Left renal cortex interstitium (tissue), 4 donors: Measurements from ENCODE around the gene GSTM2. TPM values are rescaled to one million over a fixed set of nuclear protein-coding genes. Genes with fewer than 3 reads are reported as not detected.
A peak's percentile ranks its signal among the peaks of the same experiment; 100 is the strongest.

ENCODE experiments used
- DNase-seq, 4 donors: peaks; one replicate each; pipeline ENCODE4 v3.0.0-alpha.2; 2013; ENCODE audit warnings: low read depth in 4 of 4, low spot score in 2 of 4, missing footprints in 1 of 4
- polyA plus RNA-seq, 4 donors: library from polyadenylated mRNA; unstranded; fragments of 120-200 nt; gene quantifications; one replicate each; pipeline ENCODE4 v1.2.1, GENCODE V29; 2013; ENCODE audit not compliant: insufficient read length in 4 of 4

GSTM2 gene
- 100 to 1,000 TPM; 143 to 275 (median 238) TPM for polyA plus RNA-seq

- peak in 3 of 4 donors; percentile 69 to 86 (median 83) for DNase-seq
These were observed at the start of gene GSTM2 for GRCh38 chr1:109667452-109668122. Gene GSTM2, plus strand, starts transcription at chr1:109668057. Its CDS starts 59 bp downstream, at chr1:109668116.

GRCh38 chr1:109618661-109619575 is 48.9 kb upstream of the GSTM2 start:
- DNase-seq, result no peak

- DNase-seq, result no peak
These were observed 48.1 kb upstream of the GSTM2 start, which contains the start of the genes AMPD2 and GNAT2 for GRCh38 chr1:109619576-109620400. Gene AMPD2, plus strand, starts transcription at chr1:109619837. Its CDS starts 1,339 bp downstream, at chr1:109621176. Gene GNAT2, minus strand, starts transcription at chr1:109619616. Its CDS starts 6,746 bp downstream, at chr1:109612870.

- DNase-seq, result no peak
These were observed 47.5 kb upstream of the GSTM2 start for GRCh38 chr1:109620401-109620791.

GRCh38 chr1:109620841-109621286 is 47.0 kb upstream of the GSTM2 start:
- peak in 3 of 4 donors; percentile 70 to 87 (median 82) for DNase-seq

- DNase-seq, result no peak
These were observed 46.3 kb upstream of the GSTM2 start for GRCh38 chr1:109621379-109622136.

- no peak for DNase-seq
These were observed 45.5 kb upstream of the GSTM2 start for GRCh38 chr1:109622137-109622892.

GRCh38 chr1:109622895-109623294 is 45.0 kb upstream of the GSTM2 start:
- DNase-seq, result no peak

- no peak for DNase-seq
These were observed 44.2 kb upstream of the GSTM2 start for GRCh38 chr1:109623601-109624161.

GRCh38 chr1:109624201-109625010 is 43.5 kb upstream of the GSTM2 start:
- DNase-seq, result no peak

GRCh38 chr1:109625176-109625575 is 42.7 kb upstream of the GSTM2 start:
- DNase-seq, result no peak

GRCh38 chr1:109625601-109626560 is 42.0 kb upstream of the GSTM2 start:
- DNase-seq, result no peak

GRCh38 chr1:109626682-109627408 is 41.0 kb upstream of the GSTM2 start:
- no peak for DNase-seq

- no peak for DNase-seq
These were observed 40.0 kb upstream of the GSTM2 start for GRCh38 chr1:109627692-109628399.

GRCh38 chr1:109628540-109629321 is 39.1 kb upstream of the GSTM2 start:
- no peak for DNase-seq
